IPS-NIHi7 (cell line): ENCODE measurements around the gene FCRL6.

ENCODE experiments used
- DNase-seq: peaks from one replicate; pipeline ENCODE4 v3.0.0; 2012; ENCODE audit warnings: mixed read lengths; ENCODE audit errors: extremely low spot score

The FCRL6 gene

GRCh38 chr1:159862031-159862430, 59.9 kb downstream of the FCRL6 start:
- DNase-seq = no peak

DNA sequence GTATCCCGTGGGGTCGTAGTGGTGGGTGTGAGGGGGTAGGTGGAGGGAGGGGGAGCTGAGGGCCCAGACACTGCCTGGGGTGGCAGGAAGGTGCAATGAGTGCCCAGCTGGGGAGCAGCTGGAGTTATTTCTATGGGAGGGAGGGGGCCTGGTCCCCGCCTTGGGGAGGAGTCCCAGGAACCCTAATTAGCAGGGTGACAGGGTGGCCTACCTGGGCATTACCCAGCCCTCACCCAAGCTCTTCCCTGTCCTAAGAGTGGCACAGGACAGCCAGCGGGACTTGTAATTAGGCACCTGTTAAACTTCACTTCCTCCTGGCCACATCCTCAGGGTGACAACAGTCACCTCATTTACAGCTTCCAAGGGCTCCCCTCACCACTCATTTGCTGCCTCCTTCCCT, 60.4 kb downstream of the FCRL6 start, which contains the start of gene VSIG8:
VSIG8 (minus strand) TSS at position 101 of the 400 bp plus-strand sequence. CDS start 136 bp downstream, outside the sequence.
- no peak for DNase-seq

DNA sequence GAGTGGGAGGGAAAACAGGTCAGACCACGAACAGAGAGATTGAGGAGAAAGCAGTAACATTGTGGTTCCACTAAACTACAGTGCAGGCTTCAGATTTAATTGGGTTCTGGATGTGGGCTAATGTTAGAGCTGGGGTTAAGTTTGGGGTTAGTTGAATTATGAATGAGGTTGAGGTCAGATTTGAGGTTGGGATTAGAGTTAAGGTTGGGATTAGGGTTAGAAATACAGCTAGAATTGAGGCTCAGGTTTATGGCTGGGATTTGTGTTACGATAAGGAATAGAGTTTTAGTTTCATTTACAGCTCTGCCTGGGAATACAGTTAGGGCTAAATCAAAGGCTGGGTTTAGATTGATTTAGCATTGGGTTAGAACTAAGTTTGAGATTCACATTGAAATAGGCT, 62.1 kb downstream of the FCRL6 start:
- no peak for DNase-seq
